HL-60 (cell line): Measurements from ENCODE around the gene CNBP.

ENCODE experiments used
- POLR2AphosphoS5 ChIP-seq: IDR thresholded peaks from 2 replicates; pipeline ENCODE4 v1.6.1; 2012; ENCODE audit warnings: low read depth
- TF ChIP-seq, protein P1 (sequence below): IDR thresholded peaks from one replicate; pipeline ENCODE4 v1.5.1; 2011; ENCODE audit warnings: low read length, control low read depth, inconsistent platforms; ENCODE audit not compliant: insufficient read depth

DNA sequence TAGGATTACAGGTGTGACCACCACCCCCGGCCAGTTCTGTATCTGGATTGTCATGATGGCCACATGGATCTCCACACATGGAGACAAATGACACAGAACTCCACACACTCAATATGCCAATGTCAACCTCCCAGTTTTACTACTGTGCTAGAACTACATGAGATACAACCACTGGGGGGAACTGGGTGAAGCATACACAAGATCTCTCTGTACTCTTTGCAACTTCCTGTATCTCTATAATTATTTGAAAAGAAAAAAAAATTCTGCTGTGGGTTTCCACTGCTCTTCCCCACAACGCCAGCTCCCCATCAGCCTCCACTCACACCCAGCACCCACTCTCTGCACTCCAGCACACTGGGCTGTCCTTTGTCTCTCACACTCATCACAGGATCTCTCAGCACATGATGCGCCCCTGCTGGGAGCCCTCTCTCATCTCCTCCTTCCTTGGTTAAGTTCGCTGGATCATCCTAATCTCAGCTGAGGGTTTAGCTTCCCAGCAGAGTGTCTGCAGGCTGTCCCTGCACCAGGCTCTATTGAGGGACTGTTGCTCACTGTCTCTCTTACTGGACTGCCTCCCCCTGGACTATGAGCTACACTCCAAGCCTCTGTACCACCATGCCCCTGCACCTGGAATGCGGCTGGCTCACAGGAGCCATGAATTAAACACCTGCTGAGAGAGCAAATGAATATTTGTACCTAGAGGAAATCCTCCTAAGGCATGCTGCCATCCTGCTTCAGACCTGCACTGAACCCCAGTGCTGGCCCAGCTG lies 51.4 kb downstream of the CNBP start:
- TF ChIP-seq, protein P1, sequence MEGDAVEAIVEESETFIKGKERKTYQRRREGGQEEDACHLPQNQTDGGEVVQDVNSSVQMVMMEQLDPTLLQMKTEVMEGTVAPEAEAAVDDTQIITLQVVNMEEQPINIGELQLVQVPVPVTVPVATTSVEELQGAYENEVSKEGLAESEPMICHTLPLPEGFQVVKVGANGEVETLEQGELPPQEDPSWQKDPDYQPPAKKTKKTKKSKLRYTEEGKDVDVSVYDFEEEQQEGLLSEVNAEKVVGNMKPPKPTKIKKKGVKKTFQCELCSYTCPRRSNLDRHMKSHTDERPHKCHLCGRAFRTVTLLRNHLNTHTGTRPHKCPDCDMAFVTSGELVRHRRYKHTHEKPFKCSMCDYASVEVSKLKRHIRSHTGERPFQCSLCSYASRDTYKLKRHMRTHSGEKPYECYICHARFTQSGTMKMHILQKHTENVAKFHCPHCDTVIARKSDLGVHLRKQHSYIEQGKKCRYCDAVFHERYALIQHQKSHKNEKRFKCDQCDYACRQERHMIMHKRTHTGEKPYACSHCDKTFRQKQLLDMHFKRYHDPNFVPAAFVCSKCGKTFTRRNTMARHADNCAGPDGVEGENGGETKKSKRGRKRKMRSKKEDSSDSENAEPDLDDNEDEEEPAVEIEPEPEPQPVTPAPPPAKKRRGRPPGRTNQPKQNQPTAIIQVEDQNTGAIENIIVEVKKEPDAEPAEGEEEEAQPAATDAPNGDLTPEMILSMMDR: no peak
- no peak for TF ChIP-seq POLR2AphosphoS5
